ENCODE data around the gene GPC6. TPM values are rescaled to one million over a fixed set of nuclear protein-coding genes. Genes with fewer than 3 reads are reported as not detected.

GPC6 gene
- total RNA-seq, 1 experiment from 2014 or later = not detected

- no peaks in the 10 kb centered on the region for H3K36me3 ChIP-seq (ENCODE audit: low read depth)
- H2AFZ ChIP-seq = no peak overlapping the region
- no peak overlapping the region for H3K4me3 ChIP-seq
- no peaks in the 10 kb centered on the region for H4K20me1 ChIP-seq (ENCODE audit: insufficient read depth)
- H3K27ac ChIP-seq = no peak overlapping the region
- H3K4me1 ChIP-seq (replicated peaks; ENCODE audit: insufficient read depth) = no peaks in the 10 kb centered on the region
- H3K9me3 ChIP-seq (ENCODE audit: insufficient read depth, low read depth) = 0 out of 2 replicates have a peak, but pooled peaks cover 5% of the 10 kb centered on the region
- no TSS peak for BruUV-seq (replicated peaks)
- no peak overlapping the region for H3K4me2 ChIP-seq
- H3K27me3 ChIP-seq (ENCODE audit: insufficient read depth, low read depth) = no peaks in the 10 kb centered on the region
- no peaks in the 10 kb centered on the region for H3F3A ChIP-seq (ENCODE audit: insufficient read depth, low read depth)
- TF ChIP-seq, protein P1, sequence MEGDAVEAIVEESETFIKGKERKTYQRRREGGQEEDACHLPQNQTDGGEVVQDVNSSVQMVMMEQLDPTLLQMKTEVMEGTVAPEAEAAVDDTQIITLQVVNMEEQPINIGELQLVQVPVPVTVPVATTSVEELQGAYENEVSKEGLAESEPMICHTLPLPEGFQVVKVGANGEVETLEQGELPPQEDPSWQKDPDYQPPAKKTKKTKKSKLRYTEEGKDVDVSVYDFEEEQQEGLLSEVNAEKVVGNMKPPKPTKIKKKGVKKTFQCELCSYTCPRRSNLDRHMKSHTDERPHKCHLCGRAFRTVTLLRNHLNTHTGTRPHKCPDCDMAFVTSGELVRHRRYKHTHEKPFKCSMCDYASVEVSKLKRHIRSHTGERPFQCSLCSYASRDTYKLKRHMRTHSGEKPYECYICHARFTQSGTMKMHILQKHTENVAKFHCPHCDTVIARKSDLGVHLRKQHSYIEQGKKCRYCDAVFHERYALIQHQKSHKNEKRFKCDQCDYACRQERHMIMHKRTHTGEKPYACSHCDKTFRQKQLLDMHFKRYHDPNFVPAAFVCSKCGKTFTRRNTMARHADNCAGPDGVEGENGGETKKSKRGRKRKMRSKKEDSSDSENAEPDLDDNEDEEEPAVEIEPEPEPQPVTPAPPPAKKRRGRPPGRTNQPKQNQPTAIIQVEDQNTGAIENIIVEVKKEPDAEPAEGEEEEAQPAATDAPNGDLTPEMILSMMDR (conservative IDR thresholded peaks at IDR 0.05) = no peak
- no peak for TF ChIP-seq EZH2 (IDR thresholded peaks at IDR 0.05; ENCODE audit: low read depth)
- POLR2A ChIA-PET (ENCODE audit: unreplicated experiment) = no interaction called here
- CTCF ChIA-PET = interaction anchor here (0.6 kb wide), 1 partner anchor 1046 kb away, joined by 4 read pairs; no protein-coding TSS in a partner anchor
- H3K79me2 ChIP-seq (ENCODE audit: low read depth) = no peaks in the 10 kb centered on the region
- no peak for DNase-seq
- intact Hi-C loops (cut with micrococcal nuclease; ENCODE audit: unreplicated experiment) = no loop called here
- no peaks in the 10 kb centered on the region for H3K9me2 ChIP-seq (ENCODE audit: insufficient read depth)
These were observed 1143.4 kb downstream of the GPC6 start for GRCh38 chr13:94369972-94370436.

DNA sequence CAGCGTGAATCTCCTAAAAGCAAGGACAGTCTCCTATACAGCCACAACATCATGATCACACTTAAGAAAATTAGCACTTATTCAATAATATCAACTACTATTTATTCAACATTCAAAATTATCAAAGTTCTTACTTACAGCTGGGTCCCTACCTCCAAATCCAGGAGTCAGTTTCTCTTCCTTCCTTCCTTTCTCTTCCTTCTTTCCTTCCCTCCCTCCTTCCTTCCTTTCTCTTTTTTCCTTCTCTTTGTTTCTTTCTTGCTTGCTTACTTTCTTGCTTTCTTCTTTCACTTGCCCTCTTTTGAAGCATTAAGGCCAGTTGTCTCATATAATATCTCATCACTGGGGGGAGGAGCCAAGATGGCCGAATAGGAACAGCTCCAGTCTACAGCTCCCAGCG is 1145.2 kb downstream of the GPC6 start:
- DNase-seq = no peak
- Histone ChIP-seq H2AFZ (no peak overlapping the region), H3K4me2 (no peak overlapping the region), H3K4me3 (no peak overlapping the region), H3K27ac (no peak overlapping the region), H3F3A (ENCODE audit: insufficient read depth, low read depth) (no peaks in the 10 kb centered on the region), H3K9me2 (ENCODE audit: insufficient read depth) (no peaks in the 10 kb centered on the region), H4K20me1 (ENCODE audit: insufficient read depth) (no peaks in the 10 kb centered on the region), H3K79me2 (ENCODE audit: low read depth) (no peaks in the 10 kb centered on the region), H3K36me3 (ENCODE audit: low read depth) (no peaks in the 10 kb centered on the region), H3K4me1 (replicated peaks; ENCODE audit: insufficient read depth) (no peaks in the 10 kb centered on the region), H3K27me3 (ENCODE audit: insufficient read depth, low read depth) (no peaks in the 10 kb centered on the region), H3K9me3 (ENCODE audit: insufficient read depth, low read depth) (0 out of 2 replicates have a peak, but pooled peaks cover 5% of the 10 kb centered on the region)
- CTCF ChIA-PET = no interaction called here
- POLR2A ChIA-PET (ENCODE audit: unreplicated experiment) = no interaction called here
- no TSS peak for BruUV-seq (replicated peaks)
- TF ChIP-seq, protein P1 (conservative IDR thresholded peaks at IDR 0.05) = no peak
- TF ChIP-seq EZH2 (IDR thresholded peaks at IDR 0.05; ENCODE audit: low read depth) = no peak
- intact Hi-C loops (cut with micrococcal nuclease; ENCODE audit: unreplicated experiment) = no loop called here

GRCh38 chr13:94382517-94382916 is 1155.9 kb downstream of the GPC6 start:
- no TSS peak for BruUV-seq (replicated peaks)
- Histone ChIP-seq H4K20me1 (ENCODE audit: insufficient read depth) (no peaks in the 10 kb centered on the region; the same call in 1 of the 2 replicates), H3K27ac (no peak overlapping the region), H3K9me3 (ENCODE audit: insufficient read depth, low read depth) (no peaks in the 10 kb centered on the region), H3F3A (ENCODE audit: insufficient read depth, low read depth) (no peaks in the 10 kb centered on the region), H3K4me1 (replicated peaks; ENCODE audit: insufficient read depth) (no peaks in the 10 kb centered on the region), H3K27me3 (ENCODE audit: insufficient read depth, low read depth) (no peaks in the 10 kb centered on the region), H3K9me2 (ENCODE audit: insufficient read depth) (no peaks in the 10 kb centered on the region), H3K36me3 (ENCODE audit: low read depth) (no peaks in the 10 kb centered on the region), H2AFZ (no peak overlapping the region), H3K4me2 (no peak overlapping the region), H3K79me2 (ENCODE audit: low read depth) (no peaks in the 10 kb centered on the region), H3K4me3 (no peak overlapping the region)
- TF ChIP-seq, protein P1 (conservative IDR thresholded peaks at IDR 0.05) = no peak
- TF ChIP-seq EZH2 (IDR thresholded peaks at IDR 0.05; ENCODE audit: low read depth) = no peak
- intact Hi-C loops (cut with micrococcal nuclease; ENCODE audit: unreplicated experiment) = no loop called here
- POLR2A ChIA-PET (ENCODE audit: unreplicated experiment) = no interaction called here
- CTCF ChIA-PET = no interaction called here
- no peak for DNase-seq
